OCI-LY1 (cell line): Measurements from ENCODE around the gene ELK4.

ENCODE experiments used
- H2AFZ ChIP-seq: fragments of 200-600 bp; sonication (generic), shearing (Covaris generic); 2 replicates; pipeline ENCODE4 v1.6.0; 2014; ENCODE audit warnings: antibody characterized with exemption, mild to moderate bottlenecking, low read length
- H3F3A ChIP-seq: fragments of 200-600 bp; sonication (generic), shearing (Covaris generic); 2 replicates; pipeline ENCODE4 v1.6.0; 2014; ENCODE audit warnings: mild to moderate bottlenecking, antibody characterized with exemption, low read length, moderate library complexity; ENCODE audit not compliant: insufficient read depth
- H3K27ac ChIP-seq: fragments of 200-600 bp; sonication (generic); 2 replicates; pipeline ENCODE4 v1.5.1; 2014; ENCODE audit warnings: low read length, mixed run types, mild to moderate bottlenecking, low read depth; ENCODE audit not compliant: poor library complexity, severe bottlenecking
- H3K27me3 ChIP-seq: fragments of 200-600 bp; sonication (generic); 2 replicates; pipeline ENCODE4 v1.6.0; 2014; ENCODE audit warnings: antibody characterized with exemption, mild to moderate bottlenecking, low read length, moderate library complexity; ENCODE audit not compliant: insufficient read depth
- H3K36me3 ChIP-seq: fragments of 200-600 bp; sonication (generic); 2 replicates; pipeline ENCODE4 v1.6.1; 2014; ENCODE audit warnings: mild to moderate bottlenecking, antibody characterized with exemption, low read length, moderate library complexity, mixed read lengths; ENCODE audit not compliant: insufficient read depth
- H3K4me1 ChIP-seq: fragments of 200-600 bp; sonication (generic); 2 replicates; pipeline ENCODE4 v1.5.1; 2014; ENCODE audit warnings: mild to moderate bottlenecking, low read length, moderate library complexity; ENCODE audit not compliant: insufficient read depth, severe bottlenecking
- H3K4me2 ChIP-seq: fragments of 200-600 bp; sonication (generic), shearing (Covaris generic); 2 replicates; pipeline ENCODE4 v1.6.1; 2014; ENCODE audit warnings: low read length
- H3K4me3 ChIP-seq: fragments of 200-600 bp; sonication (generic); 2 replicates; pipeline ENCODE4 v1.5.1; 2014; ENCODE audit warnings: low read length, low read depth, mild to moderate bottlenecking, mixed read lengths; ENCODE audit not compliant: poor library complexity, severe bottlenecking
- H3K79me2 ChIP-seq: fragments of 200-600 bp; shearing (Covaris generic); 2 replicates; pipeline ENCODE4 v1.6.1; 2016; ENCODE audit warnings: mixed run types, low read length, mixed read lengths; ENCODE audit not compliant: insufficient read depth
- H3K9ac ChIP-seq: fragments of 200-600 bp; sonication (generic), shearing (Covaris generic); 2 replicates; pipeline ENCODE4 v1.6.1; 2014; ENCODE audit warnings: mild to moderate bottlenecking, low read length, mixed read lengths
- H3K9me2 ChIP-seq: fragments of 200-600 bp; sonication (generic), shearing (Covaris generic); 2 replicates; pipeline ENCODE4 v1.6.1; 2014; ENCODE audit warnings: low read depth, mild to moderate bottlenecking, low read length, mixed read lengths
- H3K9me3 ChIP-seq: fragments of 200-600 bp; shearing (Covaris generic); 2 replicates; pipeline ENCODE4 v1.6.1; 2014; ENCODE audit warnings: low read length, mixed read lengths
- H4K20me1 ChIP-seq: fragments of 200-600 bp; sonication (generic), shearing (Covaris generic); 2 replicates; pipeline ENCODE4 v1.6.0; 2016; ENCODE audit warnings: mild to moderate bottlenecking, low read length; ENCODE audit not compliant: insufficient read depth
- CTCF ChIP-seq: fragments of 200-600 bp; sonication (generic), shearing (Covaris generic); IDR thresholded peaks from 2 replicates; pipeline ENCODE4 v1.5.1; 2017; ENCODE audit warnings: mild to moderate bottlenecking, antibody characterized with exemption, low read length, moderate library complexity, mixed read lengths
- EZH2 ChIP-seq: fragments of 200-600 bp; sonication (generic), shearing (Covaris generic); IDR thresholded peaks from 2 replicates; pipeline ENCODE4 v1.8.0; 2017; ENCODE audit warnings: borderline replicate concordance, mixed run types, mild to moderate bottlenecking, antibody characterized with exemption, low read length, moderate library complexity, mixed read lengths

Gene ELK4

GRCh38 chr1:205645519-205645918 lies 13.7 kb upstream of the ELK4 start:
- Histone ChIP-seq H3K9me3 (no peaks in the 10 kb centered on the region), H3F3A (no peaks in the 10 kb centered on the region), H3K79me2 (no peaks in the 10 kb centered on the region), H3K4me1 (no peaks in the 10 kb centered on the region), H3K9ac (no peak overlapping the region), H3K27me3 (no peaks in the 10 kb centered on the region), H4K20me1 (no peaks in the 10 kb centered on the region), H3K4me2 (no peak overlapping the region), H3K4me3 (no peak overlapping the region), H2AFZ (no peak overlapping the region), H3K27ac (no peak overlapping the region), H3K9me2 (no peaks in the 10 kb centered on the region), H3K36me3 (no peaks in the 10 kb centered on the region)
- TF ChIP-seq EZH2 = no peak
- no peak for TF ChIP-seq CTCF

- H4K20me1 ChIP-seq = no peaks in the 10 kb centered on the region
- H3F3A ChIP-seq = no peaks in the 10 kb centered on the region
- H3K79me2 ChIP-seq = no peaks in the 10 kb centered on the region
- H3K9me2 ChIP-seq = no peaks in the 10 kb centered on the region
- no peak overlapping the region for H2AFZ ChIP-seq
- no peaks in the 10 kb centered on the region for H3K9me3 ChIP-seq
- H3K4me2 ChIP-seq = no peak overlapping the region
- H3K4me1 ChIP-seq = no peaks in the 10 kb centered on the region
- TF ChIP-seq EZH2 = no peak
- no peak for TF ChIP-seq CTCF
- H3K27me3 ChIP-seq = no peaks in the 10 kb centered on the region
- H3K27ac ChIP-seq = no peak overlapping the region
- no peak overlapping the region for H3K4me3 ChIP-seq
- H3K9ac ChIP-seq = no peak overlapping the region
- no peaks in the 10 kb centered on the region for H3K36me3 ChIP-seq
Observed at GRCh38 chr1:205642679-205643307, 11.0 kb upstream of the ELK4 start.

GRCh38 chr1:205639567-205639966 lies 7.8 kb upstream of the ELK4 start:
- Histone ChIP-seq H3K4me3 (no peak overlapping the region), H3K4me1 (no peaks in the 10 kb centered on the region), H3K27me3 (no peaks in the 10 kb centered on the region), H3K79me2 (no peaks in the 10 kb centered on the region), H3K36me3 (no peaks in the 10 kb centered on the region), H3K9ac (no peak overlapping the region), H4K20me1 (no peaks in the 10 kb centered on the region), H2AFZ (no peak overlapping the region), H3K9me3 (no peaks in the 10 kb centered on the region), H3K9me2 (no peaks in the 10 kb centered on the region), H3K27ac (no peak overlapping the region), H3K4me2 (no peak overlapping the region), H3F3A (no peaks in the 10 kb centered on the region)
- TF ChIP-seq CTCF = no peak
- TF ChIP-seq EZH2 = no peak
